HepG2 (cell line): Measurements from ENCODE around the gene FABP1. TPM values are rescaled to one million over a fixed set of nuclear protein-coding genes. Genes with fewer than 3 reads are reported as not detected.

Experiments
- KAT8 ChIP-seq: IDR thresholded peaks from 2 replicates; pipeline ENCODE4 v1.6.1; 2016; ENCODE audit warnings: missing genetic modification reagents, missing compliant biosample characterization
- MTF2 ChIP-seq: sonication (generic); formaldehyde crosslinking; IDR thresholded peaks from 2 replicates; pipeline ENCODE4 v1.5.0; 2020; ENCODE audit warnings: missing genetic modification reagents, borderline replicate concordance
- MZF1 ChIP-seq: sonication (generic); formaldehyde crosslinking; IDR thresholded peaks from 2 replicates; pipeline ENCODE4 v1.8.1; 2023; ENCODE audit warnings: mild to moderate bottlenecking, missing genetic modification reagents, borderline replicate concordance
- PAF1 ChIP-seq: IDR thresholded peaks from 2 replicates; pipeline ENCODE4 v1.6.1; 2016; ENCODE audit warnings: missing genetic modification reagents, missing compliant biosample characterization
- SETDB1 ChIP-seq: sonication (generic); formaldehyde crosslinking; IDR thresholded peaks from 2 replicates; pipeline ENCODE4 v1.5.1; 2020; ENCODE audit warnings: missing genetic modification reagents, mild to moderate bottlenecking, borderline replicate concordance
- SP1 ChIP-seq, 2 experiments: fragments of 450-650 bp in 1 of 2; sonication (generic) in 1 of 2; formaldehyde crosslinking in 1 of 2; IDR thresholded peaks; 2 replicates each; pipeline versions ENCODE4 v1.4.0 to v1.6.1; 2016 to 2020; ENCODE audit warnings: missing genetic modification reagents in 1 of 2
- SP2 ChIP-seq: sonication (generic); formaldehyde crosslinking; IDR thresholded peaks from 2 replicates; pipeline ENCODE4 v1.5.1; 2020; ENCODE audit warnings: mild to moderate bottlenecking, missing genetic modification reagents
- ZBTB3 ChIP-seq: sonication (generic); formaldehyde crosslinking; IDR thresholded peaks from 2 replicates; pipeline ENCODE4 v1.4.0; 2020; ENCODE audit warnings: low read depth, mild to moderate bottlenecking, moderate library complexity, missing genetic modification reagents, borderline replicate concordance
- ZNF329 ChIP-seq: sonication (generic); formaldehyde crosslinking; IDR thresholded peaks from 2 replicates; pipeline ENCODE4 v1.9.0; 2021; ENCODE audit warnings: low read depth, mild to moderate bottlenecking, missing genetic modification reagents
- ZNF34 ChIP-seq: sonication (generic); formaldehyde crosslinking; IDR thresholded peaks from 2 replicates; pipeline ENCODE4 v1.4.0; 2020; ENCODE audit warnings: mild to moderate bottlenecking, missing genetic modification reagents, borderline replicate concordance
- ZNF460 ChIP-seq: sonication (generic); formaldehyde crosslinking; IDR thresholded peaks from 2 replicates; pipeline ENCODE4 v1.5.1; 2020; ENCODE audit warnings: missing genetic modification reagents, mild to moderate bottlenecking, borderline replicate concordance
- ZNF552 ChIP-seq: sonication (generic); formaldehyde crosslinking; IDR thresholded peaks from 2 replicates; pipeline ENCODE4 v1.9.0; 2022; ENCODE audit warnings: missing genetic modification reagents, mild to moderate bottlenecking, borderline replicate concordance
- ZNF672 ChIP-seq: sonication (generic); formaldehyde crosslinking; IDR thresholded peaks from 2 replicates; pipeline ENCODE4 v1.8.1; 2022; ENCODE audit warnings: missing genetic modification reagents
- ZNF747 ChIP-seq: sonication (generic); formaldehyde crosslinking; IDR thresholded peaks from 2 replicates; pipeline ENCODE4 v1.8.1; 2023; ENCODE audit warnings: missing genetic modification reagents, mild to moderate bottlenecking, borderline replicate concordance
- ZNF777 ChIP-seq: sonication (generic); formaldehyde crosslinking; IDR thresholded peaks from 2 replicates; pipeline ENCODE4 v1.4.0; 2020; ENCODE audit warnings: missing genetic modification reagents
- ZNF792 ChIP-seq: IDR thresholded peaks from 2 replicates; pipeline ENCODE4 v1.6.1; 2016
- ZNF816 ChIP-seq: sonication (generic); formaldehyde crosslinking; IDR thresholded peaks from 2 replicates; pipeline ENCODE4 v1.8.0; 2022; ENCODE audit warnings: missing genetic modification reagents, mild to moderate bottlenecking, borderline replicate concordance
- polyA plus RNA-seq, 8 experiments: library from polyadenylated mRNA; depleted of rRNA in 3 of 8; stranded (reverse) in 7 of 8; unstranded in 1 of 8; fragments of >200 nt; fragmentation: Illumina TruSeq in 4 of 8; extraction: Trizol in 4 of 8; gene quantifications; 2 replicates each; pipeline versions ENCODE4 v1.2.1 to v1.2.3, GENCODE V29; 2011 to 2016; ENCODE audit warnings: low read depth in 4 of 8, missing spikeins in 1 of 8, mixed read lengths in 1 of 8; ENCODE audit not compliant: insufficient read depth in 1 of 8
- total RNA-seq, 5 experiments: library from RNA; depleted of rRNA; stranded (reverse); fragments of >200 nt; fragmentation: Illumina TruSeq; extraction: Trizol; gene quantifications; 2 replicates each; pipeline ENCODE4 v1.2.3, GENCODE V29; 2016; ENCODE audit warnings: low read depth in 1 of 5
- TF ChIP-seq, protein P1 (sequence below): sonication (generic); formaldehyde crosslinking; IDR thresholded peaks from 2 replicates; pipeline ENCODE4 v1.5.0; 2020; ENCODE audit warnings: mild to moderate bottlenecking, missing genetic modification reagents, borderline replicate concordance
- TF ChIP-seq, protein P2 (sequence below): sonication (generic); formaldehyde crosslinking; IDR thresholded peaks from 2 replicates; pipeline ENCODE4 v1.8.0; 2023; ENCODE audit warnings: mild to moderate bottlenecking, missing genetic modification reagents
- TF ChIP-seq, protein P3 (sequence below): sonication (generic); formaldehyde crosslinking; IDR thresholded peaks from 2 replicates; pipeline ENCODE4 v1.9.0; 2022; ENCODE audit warnings: missing genetic modification reagents, mild to moderate bottlenecking, borderline replicate concordance
- TF ChIP-seq, protein P4 (sequence below): IDR thresholded peaks from 2 replicates; pipeline ENCODE4 v1.6.1; 2016
- TF ChIP-seq, protein P5 (sequence below): sonication (generic); formaldehyde crosslinking; IDR thresholded peaks from 2 replicates; pipeline ENCODE4 v1.4.0; 2020; ENCODE audit warnings: missing genetic modification reagents, mild to moderate bottlenecking, borderline replicate concordance

The FABP1 gene
- total and polyA plus RNA-seq, 2 of the 13 experiments (the other 11 are each of a cell fraction or from before 2014, with no cell fraction given): 644 to 1,608 TPM

DNA sequence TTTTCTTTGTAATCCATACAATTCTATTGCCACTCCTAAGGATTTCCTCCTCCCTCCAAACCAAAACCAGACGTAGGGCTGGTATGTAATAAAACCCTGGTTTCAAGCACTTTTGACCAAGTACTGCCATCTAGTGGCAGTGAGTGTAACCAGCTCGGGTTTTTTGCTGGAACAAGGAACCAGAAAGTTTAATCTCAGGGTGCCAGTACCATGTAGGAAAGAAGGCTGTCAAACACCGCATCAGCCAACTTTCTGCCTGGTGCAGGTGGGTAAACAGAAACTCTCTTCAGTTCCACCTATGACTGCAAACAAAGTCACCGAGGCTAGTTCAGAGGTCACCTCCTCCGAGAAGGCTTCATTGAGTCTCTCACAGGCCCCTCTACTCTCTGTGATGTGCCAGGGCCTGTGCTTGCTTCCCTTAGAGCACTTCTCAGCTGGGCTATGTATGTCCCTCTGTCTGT is 32.1 kb upstream of the FABP1 start (continued):
- TF ChIP-seq MTF2: no peak
- TF ChIP-seq SP2: no peak
- TF ChIP-seq, protein P1, sequence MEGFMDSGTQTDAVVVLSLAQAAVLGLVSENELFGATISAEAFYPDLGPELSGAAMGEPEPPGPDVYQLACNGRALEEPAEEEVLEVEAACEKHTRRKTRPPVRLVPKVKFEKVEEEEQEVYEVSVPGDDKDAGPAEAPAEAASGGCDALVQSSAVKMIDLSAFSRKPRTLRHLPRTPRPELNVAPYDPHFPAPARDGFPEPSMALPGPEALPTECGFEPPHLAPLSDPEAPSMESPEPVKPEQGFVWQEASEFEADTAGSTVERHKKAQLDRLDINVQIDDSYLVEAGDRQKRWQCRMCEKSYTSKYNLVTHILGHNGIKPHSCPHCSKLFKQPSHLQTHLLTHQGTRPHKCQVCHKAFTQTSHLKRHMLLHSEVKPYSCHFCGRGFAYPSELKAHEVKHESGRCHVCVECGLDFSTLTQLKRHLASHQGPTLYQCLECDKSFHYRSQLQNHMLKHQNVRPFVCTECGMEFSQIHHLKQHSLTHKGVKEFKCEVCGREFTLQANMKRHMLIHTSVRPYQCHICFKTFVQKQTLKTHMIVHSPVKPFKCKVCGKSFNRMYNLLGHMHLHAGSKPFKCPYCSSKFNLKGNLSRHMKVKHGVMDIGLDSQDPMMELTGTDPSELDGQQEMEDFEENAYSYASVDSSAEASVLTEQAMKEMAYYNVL: peak; percentile 61; the same call in 1 of the 2 replicates
- TF ChIP-seq SP1 (IDR thresholded peaks at IDR 0.05): no peak
- no peak for TF ChIP-seq SP1 (CRISPR knock-in tag; IDR thresholded peaks at IDR 0.05)
- no peak for TF ChIP-seq ZNF552 (CRISPR knock-in tag)
- no peak for TF ChIP-seq ZNF672 (CRISPR knock-in tag)
- no peak for TF ChIP-seq SETDB1 (CRISPR knock-in tag)
- TF ChIP-seq ZNF34: no peak
- peak; percentile 72; the same call in 1 of the 2 replicates for TF ChIP-seq KAT8 (CRISPR knock-in tag)
- TF ChIP-seq ZBTB3 (CRISPR knock-in tag): no peak
- TF ChIP-seq, protein P2, sequence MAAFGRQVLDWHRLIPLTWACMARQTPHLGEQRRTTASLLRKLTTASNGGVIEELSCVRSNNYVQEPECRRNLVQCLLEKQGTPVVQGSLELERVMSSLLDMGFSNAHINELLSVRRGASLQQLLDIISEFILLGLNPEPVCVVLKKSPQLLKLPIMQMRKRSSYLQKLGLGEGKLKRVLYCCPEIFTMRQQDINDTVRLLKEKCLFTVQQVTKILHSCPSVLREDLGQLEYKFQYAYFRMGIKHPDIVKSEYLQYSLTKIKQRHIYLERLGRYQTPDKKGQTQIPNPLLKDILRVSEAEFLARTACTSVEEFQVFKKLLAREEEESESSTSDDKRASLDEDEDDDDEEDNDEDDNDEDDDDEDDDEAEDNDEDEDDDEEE (CRISPR knock-in tag): no peak
- TF ChIP-seq, protein P3, sequence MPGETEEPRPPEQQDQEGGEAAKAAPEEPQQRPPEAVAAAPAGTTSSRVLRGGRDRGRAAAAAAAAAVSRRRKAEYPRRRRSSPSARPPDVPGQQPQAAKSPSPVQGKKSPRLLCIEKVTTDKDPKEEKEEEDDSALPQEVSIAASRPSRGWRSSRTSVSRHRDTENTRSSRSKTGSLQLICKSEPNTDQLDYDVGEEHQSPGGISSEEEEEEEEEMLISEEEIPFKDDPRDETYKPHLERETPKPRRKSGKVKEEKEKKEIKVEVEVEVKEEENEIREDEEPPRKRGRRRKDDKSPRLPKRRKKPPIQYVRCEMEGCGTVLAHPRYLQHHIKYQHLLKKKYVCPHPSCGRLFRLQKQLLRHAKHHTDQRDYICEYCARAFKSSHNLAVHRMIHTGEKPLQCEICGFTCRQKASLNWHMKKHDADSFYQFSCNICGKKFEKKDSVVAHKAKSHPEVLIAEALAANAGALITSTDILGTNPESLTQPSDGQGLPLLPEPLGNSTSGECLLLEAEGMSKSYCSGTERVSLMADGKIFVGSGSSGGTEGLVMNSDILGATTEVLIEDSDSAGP: no peak
- no peak for TF ChIP-seq ZNF816
- no peak for TF ChIP-seq ZNF747
- TF ChIP-seq, protein P4, sequence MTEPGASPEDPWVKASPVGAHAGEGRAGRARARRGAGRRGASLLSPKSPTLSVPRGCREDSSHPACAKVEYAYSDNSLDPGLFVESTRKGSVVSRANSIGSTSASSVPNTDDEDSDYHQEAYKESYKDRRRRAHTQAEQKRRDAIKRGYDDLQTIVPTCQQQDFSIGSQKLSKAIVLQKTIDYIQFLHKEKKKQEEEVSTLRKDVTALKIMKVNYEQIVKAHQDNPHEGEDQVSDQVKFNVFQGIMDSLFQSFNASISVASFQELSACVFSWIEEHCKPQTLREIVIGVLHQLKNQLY (CRISPR knock-in tag): 0 out of 2 replicates have a peak, but pooled peaks have one; percentile 15
- TF ChIP-seq ZNF329 (CRISPR knock-in tag): no peak
- TF ChIP-seq, protein P5, sequence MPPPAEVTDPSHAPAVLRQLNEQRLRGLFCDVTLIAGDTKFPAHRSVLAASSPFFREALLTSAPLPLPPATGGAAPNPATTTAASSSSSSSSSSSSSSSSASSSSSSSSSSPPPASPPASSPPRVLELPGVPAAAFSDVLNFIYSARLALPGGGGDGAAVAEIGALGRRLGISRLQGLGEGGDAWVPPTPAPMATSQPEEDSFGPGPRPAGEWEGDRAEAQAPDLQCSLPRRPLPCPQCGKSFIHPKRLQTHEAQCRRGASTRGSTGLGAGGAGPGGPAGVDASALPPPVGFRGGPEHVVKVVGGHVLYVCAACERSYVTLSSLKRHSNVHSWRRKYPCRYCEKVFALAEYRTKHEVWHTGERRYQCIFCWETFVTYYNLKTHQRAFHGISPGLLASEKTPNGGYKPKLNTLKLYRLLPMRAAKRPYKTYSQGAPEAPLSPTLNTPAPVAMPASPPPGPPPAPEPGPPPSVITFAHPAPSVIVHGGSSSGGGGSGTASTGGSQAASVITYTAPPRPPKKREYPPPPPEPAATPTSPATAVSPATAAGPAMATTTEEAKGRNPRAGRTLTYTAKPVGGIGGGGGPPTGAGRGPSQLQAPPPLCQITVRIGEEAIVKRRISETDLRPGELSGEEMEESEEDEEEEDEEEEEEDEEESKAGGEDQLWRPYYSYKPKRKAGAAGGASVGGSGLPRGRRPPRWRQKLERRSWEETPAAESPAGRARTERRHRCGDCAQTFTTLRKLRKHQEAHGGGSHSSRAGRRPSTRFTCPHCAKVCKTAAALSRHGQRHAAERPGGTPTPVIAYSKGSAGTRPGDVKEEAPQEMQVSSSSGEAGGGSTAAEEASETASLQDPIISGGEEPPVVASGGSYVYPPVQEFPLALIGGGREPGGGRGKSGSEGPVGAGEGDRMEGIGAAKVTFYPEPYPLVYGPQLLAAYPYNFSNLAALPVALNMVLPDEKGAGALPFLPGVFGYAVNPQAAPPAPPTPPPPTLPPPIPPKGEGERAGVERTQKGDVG (CRISPR knock-in tag): no peak
- TF ChIP-seq ZNF792 (CRISPR knock-in tag): no peak; the same call in 1 of the 2 replicates
- no peak for TF ChIP-seq MZF1
- no peak for TF ChIP-seq ZNF460 (CRISPR knock-in tag)
- TF ChIP-seq PAF1: no peak
- no peak for TF ChIP-seq ZNF777
